GM12801 (cell line): Measurements from ENCODE around the gene ARSD.

Experiments used
- TF ChIP-seq, protein P1 (sequence below): IDR thresholded peaks from one replicate; pipeline ENCODE4 v1.5.1; 2011; ENCODE audit warnings: control low read depth; ENCODE audit not compliant: insufficient read length; ENCODE audit errors: extremely low read depth

Gene ARSD, protein sequence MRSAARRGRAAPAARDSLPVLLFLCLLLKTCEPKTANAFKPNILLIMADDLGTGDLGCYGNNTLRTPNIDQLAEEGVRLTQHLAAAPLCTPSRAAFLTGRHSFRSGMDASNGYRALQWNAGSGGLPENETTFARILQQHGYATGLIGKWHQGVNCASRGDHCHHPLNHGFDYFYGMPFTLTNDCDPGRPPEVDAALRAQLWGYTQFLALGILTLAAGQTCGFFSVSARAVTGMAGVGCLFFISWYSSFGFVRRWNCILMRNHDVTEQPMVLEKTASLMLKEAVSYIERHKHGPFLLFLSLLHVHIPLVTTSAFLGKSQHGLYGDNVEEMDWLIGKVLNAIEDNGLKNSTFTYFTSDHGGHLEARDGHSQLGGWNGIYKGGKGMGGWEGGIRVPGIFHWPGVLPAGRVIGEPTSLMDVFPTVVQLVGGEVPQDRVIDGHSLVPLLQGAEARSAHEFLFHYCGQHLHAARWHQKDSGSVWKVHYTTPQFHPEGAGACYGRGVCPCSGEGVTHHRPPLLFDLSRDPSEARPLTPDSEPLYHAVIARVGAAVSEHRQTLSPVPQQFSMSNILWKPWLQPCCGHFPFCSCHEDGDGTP

DNA sequence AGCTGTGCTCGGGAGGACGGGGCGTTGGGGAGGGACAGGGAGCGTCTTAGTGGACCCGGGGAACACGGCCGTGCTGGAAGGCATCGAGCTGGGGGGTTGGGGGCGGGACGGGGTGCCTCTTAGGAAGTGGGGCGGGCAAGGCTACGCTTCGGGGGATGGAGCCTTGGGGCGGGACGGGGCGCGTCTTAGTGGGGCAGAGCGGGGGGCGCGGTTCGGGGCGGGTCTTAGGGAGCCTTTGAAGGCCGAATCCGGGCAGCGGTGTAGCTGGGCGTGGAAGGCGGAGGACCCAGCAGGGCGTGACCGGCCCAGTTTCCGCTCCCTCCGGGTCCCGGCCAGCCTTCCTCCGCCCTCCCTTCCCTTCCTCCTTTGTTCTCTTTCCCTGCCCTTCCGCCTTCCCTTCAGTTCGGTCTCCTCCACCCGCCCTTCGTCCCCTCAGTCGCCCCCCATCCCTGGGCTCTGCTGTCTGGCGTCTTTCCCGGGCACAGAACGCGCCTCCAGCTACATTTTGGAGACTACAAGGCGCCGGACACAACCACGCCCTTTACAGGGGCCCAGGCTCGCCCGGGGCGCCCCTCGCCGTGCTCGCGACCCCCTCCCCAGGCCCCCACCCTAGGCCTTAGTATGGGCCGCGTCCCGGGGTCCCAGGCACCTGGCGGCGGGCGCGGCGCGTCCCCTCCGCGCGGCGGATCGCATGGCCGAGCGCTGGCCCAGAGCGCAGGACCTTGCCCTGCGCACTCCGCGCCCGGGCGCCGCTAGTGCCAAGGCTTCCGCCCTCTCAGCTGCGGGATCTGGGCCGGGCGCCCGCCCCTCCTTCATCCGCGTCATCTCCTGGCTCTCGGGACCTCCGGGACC lies at the start of gene ARSD:
TSS of gene ARSD (minus strand) at position 757 of the 852 bp plus-strand sequence. CDS start at position 693, 64 bp downstream.
- TF ChIP-seq, protein P1, sequence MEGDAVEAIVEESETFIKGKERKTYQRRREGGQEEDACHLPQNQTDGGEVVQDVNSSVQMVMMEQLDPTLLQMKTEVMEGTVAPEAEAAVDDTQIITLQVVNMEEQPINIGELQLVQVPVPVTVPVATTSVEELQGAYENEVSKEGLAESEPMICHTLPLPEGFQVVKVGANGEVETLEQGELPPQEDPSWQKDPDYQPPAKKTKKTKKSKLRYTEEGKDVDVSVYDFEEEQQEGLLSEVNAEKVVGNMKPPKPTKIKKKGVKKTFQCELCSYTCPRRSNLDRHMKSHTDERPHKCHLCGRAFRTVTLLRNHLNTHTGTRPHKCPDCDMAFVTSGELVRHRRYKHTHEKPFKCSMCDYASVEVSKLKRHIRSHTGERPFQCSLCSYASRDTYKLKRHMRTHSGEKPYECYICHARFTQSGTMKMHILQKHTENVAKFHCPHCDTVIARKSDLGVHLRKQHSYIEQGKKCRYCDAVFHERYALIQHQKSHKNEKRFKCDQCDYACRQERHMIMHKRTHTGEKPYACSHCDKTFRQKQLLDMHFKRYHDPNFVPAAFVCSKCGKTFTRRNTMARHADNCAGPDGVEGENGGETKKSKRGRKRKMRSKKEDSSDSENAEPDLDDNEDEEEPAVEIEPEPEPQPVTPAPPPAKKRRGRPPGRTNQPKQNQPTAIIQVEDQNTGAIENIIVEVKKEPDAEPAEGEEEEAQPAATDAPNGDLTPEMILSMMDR = no peak

DNA sequence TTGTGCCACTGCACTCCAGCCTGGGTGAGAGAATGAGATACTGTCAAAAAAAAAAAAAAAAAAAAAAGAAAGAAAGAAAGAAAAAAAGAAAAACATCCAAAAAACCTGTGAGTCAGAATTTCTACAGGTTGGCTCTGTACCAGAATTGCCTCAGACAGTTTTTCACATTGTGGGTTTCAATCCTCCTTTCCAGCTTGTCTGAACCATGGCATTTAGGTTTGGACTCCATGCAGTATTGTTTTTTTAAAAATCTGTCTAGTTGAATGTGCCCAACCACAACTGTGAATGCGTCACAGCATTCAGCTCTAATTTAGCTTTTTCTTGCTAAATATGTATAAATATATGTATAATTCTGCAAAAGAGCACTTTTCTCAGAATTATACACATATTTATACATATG lies 45.8 kb upstream of the ARSD start:
- TF ChIP-seq, protein P1 = no peak

DNA sequence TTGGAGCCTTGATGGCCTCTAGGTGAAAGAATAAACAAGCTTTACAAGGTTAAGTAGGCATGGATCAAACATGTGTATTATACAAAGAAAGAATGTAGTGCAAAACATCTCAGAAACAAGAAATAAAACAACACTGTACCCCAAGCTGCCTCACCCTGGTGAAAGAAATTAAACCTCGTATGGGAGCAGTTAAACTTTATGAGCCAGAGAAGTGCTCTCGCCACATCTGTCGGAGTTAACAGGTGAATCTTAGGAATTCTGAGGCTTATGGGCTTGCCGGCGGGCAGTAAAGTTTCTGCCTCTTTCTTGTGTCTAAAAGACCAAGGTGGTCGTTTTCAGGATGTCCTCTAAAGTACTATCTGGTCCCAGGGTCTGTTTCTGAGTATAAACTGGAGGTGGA lies 43.3 kb upstream of the ARSD start:
- TF ChIP-seq, protein P1 = no peak

DNA sequence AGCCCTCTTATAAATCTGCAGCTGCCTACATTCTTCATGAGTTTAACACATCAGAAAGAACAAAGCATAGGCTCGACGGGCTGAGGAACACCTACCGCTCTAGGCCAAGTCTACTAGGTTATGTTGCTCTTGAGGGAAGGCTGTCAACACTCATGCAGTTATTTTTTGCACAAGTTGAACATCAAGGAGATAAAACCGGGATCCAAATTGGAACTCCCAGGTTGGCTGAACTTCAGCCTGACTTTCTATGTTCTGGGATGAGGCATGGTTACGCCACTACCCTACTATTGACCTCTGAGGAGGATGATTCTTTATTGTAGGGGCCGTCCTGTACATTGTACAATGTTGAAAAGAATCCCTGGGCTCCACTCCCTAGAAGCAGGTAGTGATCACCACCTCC lies 39.9 kb upstream of the ARSD start:
- TF ChIP-seq, protein P1 = no peak

DNA sequence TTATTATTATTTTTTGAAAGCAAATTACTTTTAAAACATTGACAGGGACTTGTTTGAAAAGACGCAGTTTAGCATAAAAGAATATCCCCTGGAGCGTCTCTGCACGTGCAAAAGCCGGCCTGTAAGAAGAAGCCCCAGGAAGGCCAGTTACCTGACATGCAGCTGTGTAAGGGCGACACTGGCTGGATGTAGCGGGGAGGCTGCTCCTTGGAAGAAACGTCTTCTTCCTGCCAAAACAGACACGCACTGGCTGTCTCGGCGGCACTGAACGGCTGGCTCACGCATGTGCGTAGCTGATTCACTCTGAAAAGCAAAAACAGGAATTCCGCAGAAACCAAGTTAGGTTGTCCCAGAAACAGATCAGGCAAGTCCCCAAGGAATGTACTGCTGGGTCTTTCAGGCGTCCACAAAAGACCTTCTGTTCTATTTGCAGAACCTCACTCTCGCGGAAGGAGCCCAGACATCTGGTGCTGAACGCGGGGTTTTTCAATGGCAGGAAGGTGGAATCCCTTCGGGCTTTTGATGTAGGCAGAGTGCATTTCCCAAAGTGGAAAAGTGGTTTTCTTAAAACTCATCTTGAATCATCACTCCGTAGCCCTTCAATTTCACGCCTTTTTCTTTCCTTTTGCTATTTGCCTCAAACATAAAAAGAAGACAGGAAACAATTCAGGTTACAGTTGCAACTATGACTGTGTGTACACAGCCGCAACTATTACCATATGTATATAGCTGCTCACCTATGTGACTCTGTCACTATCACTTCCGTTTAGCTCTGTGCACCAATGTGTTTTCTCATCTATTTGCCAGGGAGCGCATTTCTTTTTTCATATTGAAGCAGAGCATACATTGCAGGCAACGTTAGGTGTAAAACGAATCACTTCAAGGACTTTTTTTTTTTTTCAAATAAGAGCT lies 39.1 kb upstream of the ARSD start:
- TF ChIP-seq, protein P1 = no peak

DNA sequence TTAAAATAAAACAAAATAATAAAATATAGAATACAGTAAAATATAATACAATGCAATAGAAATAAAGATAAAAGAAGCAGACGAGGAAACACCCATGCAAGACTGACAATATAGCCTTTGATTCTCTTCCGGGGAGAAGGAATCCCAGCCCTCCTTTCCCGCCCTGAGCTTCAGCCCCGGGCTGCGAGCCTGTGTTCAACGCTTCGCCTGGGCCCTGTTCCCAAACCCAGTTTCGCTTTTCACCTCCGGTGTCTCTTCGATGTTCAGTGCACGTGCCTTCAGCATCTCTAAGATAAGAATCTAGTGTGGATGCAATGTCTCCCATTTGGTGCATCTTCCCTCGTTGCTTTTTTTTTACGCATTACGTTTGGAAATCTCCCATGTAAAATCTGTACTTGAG lies 38.4 kb upstream of the ARSD start:
- TF ChIP-seq, protein P1 = no peak
